SKM-1 (cell line): ENCODE measurements around the gene AUP1.
A peak's percentile ranks its signal among the peaks of the same experiment; 100 is the strongest.
"Not testable (repeated sequence)": the region's sequence is repeated elsewhere in the genome, so short reads cannot be mapped to it uniquely, and the experiment has no call there.

ENCODE experiments used
- DNase-seq: peaks from one replicate; lab custom pipeline; 2025; ENCODE audit not compliant: unreplicated experiment; lab: John Stamatoyannopoulos, UW

The AUP1 gene

DNA sequence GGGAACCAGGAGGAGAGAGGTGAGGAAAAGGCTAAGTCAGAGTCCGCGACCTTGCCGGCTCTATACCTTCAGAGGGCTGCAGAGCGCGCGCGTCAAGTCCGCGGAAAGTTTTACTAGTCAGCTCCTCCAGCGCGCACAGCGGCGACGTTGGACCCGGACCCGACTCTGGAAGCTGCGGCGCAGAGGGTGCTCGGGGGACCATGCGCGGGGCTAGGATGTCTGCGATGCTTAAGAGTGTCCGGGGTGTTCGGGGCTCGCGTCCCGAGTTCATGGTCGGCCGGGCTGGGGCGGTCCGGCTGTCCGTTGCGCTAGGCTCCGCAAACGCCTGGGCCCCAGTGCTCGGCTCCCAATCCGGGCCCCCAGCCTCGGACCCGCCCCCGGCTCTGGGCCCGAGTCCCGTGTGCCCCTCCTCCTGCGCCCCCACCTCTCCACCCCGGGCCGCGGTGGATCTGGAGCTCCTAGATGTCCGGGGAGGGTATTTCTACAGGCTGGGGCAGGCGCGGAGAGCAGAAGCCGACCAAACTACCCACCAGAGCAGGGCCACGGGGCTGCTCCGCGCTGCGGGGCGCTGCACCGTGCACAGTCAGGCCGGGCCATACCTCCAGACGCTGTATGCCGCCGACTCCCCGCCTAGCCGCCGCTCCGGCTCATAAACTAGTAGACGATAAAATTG is 30.1 kb downstream of the AUP1 start, which contains the start of gene LBX2:
TSS of gene LBX2 (minus strand) at position 337 of the 673 bp plus-strand sequence. CDS start at position 271, 66 bp downstream.
- DNase-seq = no peak

GRCh38 chr2:74498500-74499266 is 30.8 kb downstream of the AUP1 start:
- no peak for DNase-seq

- no peak for DNase-seq
Measured at GRCh38 chr2:74497777-74498499, 31.6 kb downstream of the AUP1 start.

DNA sequence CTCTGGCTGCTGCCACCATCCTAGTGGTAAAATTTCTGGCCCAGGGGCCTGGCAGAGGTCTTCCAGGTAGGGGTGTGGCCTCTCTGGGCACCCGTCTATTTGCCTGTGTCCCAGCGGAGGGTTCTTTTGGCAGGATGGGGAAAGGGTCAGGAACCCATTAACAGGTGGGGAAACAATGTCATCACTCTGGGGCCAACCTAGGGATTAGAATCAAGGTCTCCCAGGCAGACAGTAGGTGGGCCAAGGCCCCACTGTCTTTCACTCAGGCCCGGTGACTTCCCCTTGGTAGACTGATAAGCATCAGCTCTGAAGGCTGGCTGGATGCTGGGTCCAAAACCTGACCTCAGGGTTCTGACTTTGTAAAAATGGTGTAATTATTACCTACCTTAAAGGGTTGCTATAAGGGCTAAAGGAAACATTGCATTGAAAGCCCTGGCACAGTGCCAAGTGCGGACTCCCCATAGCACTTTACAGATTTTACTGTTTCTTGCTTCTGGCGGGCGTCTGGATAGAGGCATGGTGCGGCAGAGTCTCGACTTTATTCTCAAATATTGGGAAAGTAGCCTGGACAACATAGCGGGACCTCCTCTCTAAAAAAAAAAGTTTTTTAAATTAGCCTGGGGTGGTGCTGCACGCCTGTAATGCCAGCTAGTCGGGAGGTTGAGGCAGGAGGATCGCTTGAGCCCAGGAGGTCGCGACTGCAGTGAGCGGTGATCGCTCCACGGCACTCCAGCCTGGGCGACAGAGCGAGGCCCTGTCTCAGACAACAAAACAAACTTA is 32.3 kb downstream of the AUP1 start:
- no peak for DNase-seq

GRCh38 chr2:74495440-74495839 is 34.1 kb downstream of the AUP1 start:
- no peak for DNase-seq

DNA sequence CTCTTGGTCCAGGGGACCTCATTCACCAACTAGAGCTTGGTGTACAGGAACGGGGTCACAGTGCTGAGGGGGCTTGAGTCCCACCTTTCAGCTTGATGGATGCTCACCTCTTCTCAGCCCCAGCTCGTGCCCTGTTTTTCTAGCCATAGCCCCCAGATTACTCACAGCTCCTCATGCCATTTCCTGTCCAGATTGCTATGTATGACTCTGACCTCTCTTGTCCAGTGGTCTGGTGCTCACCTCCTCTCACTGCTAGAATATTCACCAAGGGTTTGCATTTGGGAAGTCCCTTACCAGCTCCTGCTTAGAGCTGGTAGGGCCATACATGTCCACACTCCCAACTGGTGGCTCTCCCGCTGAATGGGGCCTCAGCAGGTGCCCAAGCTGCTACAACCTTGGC is 36.0 kb downstream of the AUP1 start:
- no peak for DNase-seq

- DNase-seq = no peak
Measured at GRCh38 chr2:74491648-74492544, 37.6 kb downstream of the AUP1 start.

DNA sequence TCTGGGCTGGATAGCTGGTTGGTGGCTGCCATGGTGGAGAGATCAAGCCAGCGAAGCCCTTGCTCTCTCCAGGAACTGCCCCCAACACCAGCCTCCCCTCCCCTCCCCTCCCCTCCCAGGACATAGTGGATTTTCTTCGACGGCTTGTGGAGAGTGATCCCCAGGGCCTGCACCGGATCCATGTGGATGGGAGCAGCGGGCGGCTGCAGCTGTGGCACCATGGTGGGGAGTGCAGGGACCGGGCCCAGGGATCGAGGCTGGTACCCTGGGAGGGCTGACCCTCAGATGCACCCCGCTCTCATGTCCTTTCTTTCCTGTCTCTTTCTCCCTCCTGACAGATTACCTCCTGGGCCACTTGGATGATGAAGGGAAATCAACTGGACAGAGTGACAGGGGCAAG is 39.6 kb downstream of the AUP1 start:
- no peak for DNase-seq

DNA sequence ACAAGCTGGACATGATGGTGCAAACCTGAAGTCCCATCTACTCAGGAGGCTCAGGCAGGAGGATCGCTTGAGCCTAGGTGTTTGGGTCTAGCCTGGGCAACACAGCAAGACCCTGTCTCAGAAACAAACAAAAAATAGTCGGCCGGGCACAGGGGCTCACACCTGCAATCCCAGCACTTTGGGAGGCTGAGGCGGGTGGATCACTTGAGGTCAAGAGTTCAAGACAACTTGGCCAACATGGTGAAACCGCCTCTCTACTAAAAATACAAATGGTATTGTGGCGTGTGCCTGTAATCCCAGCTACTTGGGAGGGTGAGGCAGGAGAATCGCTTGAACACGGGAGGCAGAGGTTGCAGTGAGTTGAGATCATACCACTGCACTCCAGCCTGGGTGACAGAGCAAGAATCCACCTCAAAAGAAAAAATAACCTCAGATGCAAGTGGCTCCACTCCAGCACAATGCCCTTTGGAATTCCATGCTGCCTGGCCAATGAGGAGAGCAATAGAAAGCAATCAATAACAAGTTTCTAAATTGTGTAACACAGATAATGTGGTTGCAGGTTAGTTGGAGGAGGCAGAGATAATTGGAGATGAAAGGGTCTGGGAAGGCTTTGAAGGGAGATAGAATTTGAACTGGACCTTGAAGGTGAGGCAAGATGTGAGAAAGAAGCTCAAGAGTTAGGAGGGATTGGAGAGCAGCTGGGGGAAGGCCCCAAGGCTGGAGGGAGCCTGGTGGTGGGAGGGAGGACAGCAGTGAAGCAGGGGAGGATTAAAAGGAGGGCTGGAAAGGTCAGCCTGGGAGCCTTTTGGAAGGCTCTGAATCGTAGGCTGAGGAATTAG is 40.6 kb downstream of the AUP1 start:
- DNase-seq = no peak

GRCh38 chr2:74486141-74486540 is 43.4 kb downstream of the AUP1 start:
- no peak for DNase-seq

DNA sequence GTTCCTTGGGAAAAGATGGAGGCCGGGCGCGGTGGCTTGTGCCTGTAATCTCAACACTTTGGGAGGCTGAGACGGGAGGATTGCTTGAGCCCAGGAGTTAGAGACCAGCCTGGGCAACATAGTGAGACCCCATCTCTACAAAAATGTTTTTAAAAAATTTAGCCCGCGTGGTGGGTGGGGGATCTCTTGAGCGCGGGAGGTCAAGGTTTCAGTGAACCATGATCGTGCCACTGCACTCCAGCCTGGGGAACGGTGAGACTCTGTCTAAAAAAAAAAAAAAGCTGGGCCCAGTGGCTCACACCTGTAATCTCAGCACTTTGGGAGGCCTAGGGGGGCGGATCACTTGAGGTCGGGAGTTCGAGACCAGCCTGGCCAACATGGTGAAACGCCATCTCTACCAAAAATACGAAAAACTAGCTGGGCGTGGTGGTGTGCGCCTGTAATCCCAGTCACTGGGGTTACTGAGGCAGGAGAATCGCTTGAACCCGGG is 45.8 kb downstream of the AUP1 start:
- not testable (repeated sequence) for DNase-seq

- DNase-seq = peak; percentile 93
Measured at GRCh38 chr2:74482801-74483674, 46.5 kb downstream of the AUP1 start, which contains the start of the genes CCDC142 and TTC31. CCDC142 (minus strand) TSS chr2:74482998; CDS start chr2:74482837, 161 bp downstream. TTC31 (plus strand) TSS chr2:74483081; CDS start chr2:74483096, 15 bp downstream.

DNA sequence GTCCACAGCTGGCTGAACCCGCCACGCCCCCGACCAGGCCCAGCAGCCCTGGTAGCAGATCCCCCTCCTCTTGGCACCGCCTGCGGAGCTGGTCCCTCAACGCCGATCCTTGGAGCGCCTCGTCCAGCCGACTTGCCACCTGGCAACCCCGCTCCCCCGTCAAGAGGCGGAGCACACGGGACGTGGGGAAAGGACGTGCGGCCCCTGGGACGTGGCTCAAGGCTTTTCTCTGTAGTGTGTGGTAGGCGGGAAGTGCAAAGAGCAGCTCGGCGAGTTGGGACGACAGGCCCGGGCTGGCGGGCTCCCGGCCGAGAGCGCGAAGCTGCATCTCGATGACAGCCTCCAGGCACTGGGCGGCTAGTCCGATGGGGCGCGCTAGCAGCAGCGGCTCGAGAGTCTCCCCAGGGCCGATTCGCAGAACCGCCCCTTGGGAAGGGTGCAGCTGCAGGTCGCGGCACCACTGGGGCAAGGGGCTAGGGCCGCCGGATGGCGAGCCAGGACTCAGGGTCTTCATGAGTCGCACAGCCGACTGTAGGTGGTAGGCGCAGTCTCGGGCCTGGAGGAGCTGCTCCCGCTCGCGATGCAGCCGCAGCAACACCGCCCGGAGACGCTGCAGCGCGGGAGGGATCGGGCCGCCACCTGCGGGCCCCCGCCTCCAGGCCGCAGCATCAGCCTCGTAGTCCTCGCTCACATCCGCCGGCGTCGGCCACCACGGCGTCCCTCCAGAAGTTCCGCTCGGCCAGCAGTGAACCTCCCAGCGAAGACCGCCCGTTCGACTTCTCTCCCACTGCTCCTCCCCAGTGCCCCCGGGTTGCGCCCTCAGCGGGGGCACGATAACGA is 47.3 kb downstream of the AUP1 start:
- no peak for DNase-seq

DNA sequence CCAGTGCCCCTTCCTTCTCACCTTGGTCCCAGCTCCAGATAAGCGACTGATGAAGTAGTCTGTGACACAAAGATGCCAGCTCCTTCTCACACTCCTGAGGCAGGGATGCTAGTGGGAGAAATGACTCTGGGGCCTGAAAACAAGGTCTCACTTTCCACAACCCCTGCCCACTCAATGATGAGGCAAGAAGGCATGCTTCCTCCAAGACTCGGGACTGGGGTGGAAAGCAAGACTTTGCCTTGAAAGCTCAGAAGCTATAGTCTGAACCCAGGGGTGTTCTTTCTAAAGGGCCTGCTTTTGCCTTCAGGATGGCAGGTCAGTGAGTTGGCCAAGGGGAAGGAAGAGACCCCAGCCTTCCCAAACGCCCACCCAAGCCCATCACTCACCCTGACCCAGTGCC is 48.1 kb downstream of the AUP1 start:
- no peak for DNase-seq
